GM19324 (cell line): ENCODE measurements around the gene SF3B1.
"Not testable (repeated sequence)": the region's sequence is repeated elsewhere in the genome, so short reads cannot be mapped to it uniquely, and the experiment has no call there.

ENCODE experiments used
- ATAC-seq: cut with Tn5 transposase; IDR thresholded peaks from one replicate; pipeline ENCODE4 v1.9.1; 2021; ENCODE audit warnings: mild to moderate bottlenecking, moderate library complexity; ENCODE audit not compliant: unreplicated experiment, low FRiP score

The SF3B1 gene

DNA sequence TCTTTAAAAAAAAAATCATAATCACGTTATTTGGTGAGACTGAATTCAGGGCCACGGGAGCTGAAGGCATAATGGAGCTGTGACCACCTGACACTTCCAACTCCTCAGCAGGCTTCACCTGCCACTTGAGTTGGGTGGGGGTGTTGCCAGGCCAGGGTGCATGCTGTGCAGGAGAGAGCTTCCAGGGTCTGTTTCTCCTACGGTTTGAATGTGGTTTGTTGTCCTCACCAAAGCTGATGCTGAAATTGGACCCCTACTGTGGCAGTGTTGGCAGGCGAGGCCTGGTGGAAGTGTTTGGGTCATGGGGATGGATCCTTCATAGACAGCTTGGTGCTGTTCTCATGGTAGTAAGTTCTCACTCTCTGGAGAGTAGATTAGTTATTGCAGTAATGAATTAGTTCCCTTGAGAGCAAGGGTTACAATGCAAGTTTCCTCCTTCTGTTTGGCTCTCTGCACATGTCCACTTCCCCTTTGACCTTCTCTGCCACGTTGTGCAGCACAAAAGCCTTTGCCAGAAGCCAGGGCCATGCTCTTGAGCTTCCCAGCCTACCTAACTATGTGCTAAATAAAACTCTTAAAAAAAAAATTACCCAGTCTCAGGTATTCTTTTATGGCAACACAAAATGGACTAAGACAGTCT is 86.0 kb downstream of the SF3B1 start:
- no peak for ATAC-seq

DNA sequence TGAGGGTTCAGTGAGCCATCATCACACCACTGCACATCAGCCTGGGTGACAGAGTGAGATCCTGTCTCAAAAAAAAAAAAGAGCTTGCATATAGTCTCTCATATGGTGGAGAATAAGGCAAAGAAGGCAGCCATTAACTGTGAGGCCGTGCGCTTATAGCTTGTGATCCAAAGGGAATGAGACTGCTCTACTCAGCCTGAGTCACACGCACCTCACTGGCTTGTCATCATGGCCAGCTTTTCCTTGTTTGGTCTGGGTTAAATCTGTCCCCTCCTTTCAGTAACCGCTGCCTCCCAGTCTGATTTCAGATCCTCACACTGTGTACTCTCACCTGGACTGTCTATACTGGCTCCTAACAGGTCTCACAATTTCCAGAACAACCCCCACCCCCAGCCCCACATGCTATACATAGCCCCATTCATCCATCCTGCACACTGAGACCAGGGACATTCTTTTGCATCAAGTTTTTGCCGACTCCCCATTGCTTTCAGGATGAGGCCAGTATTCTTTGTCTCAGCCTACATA is 88.9 kb downstream of the SF3B1 start:
- no peak for ATAC-seq

DNA sequence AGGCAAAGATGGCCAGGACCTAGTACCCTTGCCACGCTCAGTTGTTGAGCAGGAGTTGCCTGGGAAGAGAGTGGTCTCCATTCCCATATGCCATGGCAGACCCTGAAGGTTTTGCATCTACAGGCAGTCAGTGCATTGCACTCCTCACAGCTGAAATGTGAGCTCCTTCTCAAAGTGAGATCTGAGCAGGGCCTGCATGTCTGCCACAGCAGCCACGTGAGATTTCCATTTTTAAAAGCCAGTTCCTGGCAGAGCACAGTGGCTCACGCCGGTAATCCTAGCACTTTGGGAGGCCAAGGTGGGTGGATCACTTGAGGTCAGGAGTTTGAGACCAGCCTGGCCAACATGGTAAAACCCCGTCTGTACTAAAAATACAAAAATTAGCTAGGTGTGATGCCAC is 90.9 kb downstream of the SF3B1 start:
- ATAC-seq, result not testable (repeated sequence)

DNA sequence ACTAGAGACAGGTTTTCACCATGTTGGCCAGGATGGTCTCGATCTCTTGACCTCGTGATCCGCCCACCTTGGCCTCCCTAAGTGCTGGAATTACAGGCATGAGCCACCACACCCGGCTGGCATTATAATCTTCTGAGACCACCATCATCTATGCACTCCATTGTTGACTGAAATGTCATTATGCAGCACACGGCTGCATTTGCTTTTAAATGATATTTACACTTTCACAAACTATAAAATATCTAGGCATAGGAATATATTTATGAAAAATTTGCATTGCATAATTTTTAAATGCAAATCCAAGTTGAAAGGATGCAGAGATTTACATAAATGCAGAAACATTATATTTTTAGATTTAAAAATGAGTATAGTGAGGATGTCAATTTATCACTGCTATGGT is 94.2 kb downstream of the SF3B1 start:
- ATAC-seq, result no peak
